ENCODE results near the gene SLC10A1. TPM values are rescaled to one million over a fixed set of nuclear protein-coding genes. Genes with fewer than 3 reads are reported as not detected.
"Not testable (repeated sequence)": the region's sequence is repeated elsewhere in the genome, so short reads cannot be mapped to it uniquely, and the experiment has no call there.

SLC10A1 gene
- total and polyA plus RNA-seq, 2 experiments from 2014 or later = not detected

GRCh38 chr14:69753860-69754259 lies 43.2 kb downstream of the SLC10A1 start:
- Histone ChIP-seq H3K9me2 (ENCODE audit: insufficient read depth) (no peaks in the 10 kb centered on the region), H4K20me1 (ENCODE audit: insufficient read depth) (no peaks in the 10 kb centered on the region), H3K9ac (no peak overlapping the region), H3F3A (ENCODE audit: insufficient read depth) (no peaks in the 10 kb centered on the region), H3K4me3 (no peak overlapping the region), H3K27ac (no peak overlapping the region), H3K36me3 (ENCODE audit: low read depth) (no peaks in the 10 kb centered on the region), H3K9me3 (ENCODE audit: low read depth) (no peaks in the 10 kb centered on the region), H3K27me3 (replicated peaks; ENCODE audit: insufficient read depth) (no peaks in the 10 kb centered on the region), H3K79me2 (ENCODE audit: insufficient read depth) (no peaks in the 10 kb centered on the region), H2AFZ (no peak overlapping the region), H3K4me1 (ENCODE audit: insufficient read depth) (no peaks in the 10 kb centered on the region), H3K4me2 (ENCODE audit: unreplicated experiment) (no peak overlapping the region)
- WGBS, 2 experiments (ENCODE audit: low coverage in 1 of 2, low lambda C conversion rate in 2 of 2, missing lambda C conversion rate in 2 of 2) = 44 to 52% methylated on average over 1 of the region's 1 CpG
- DNase-seq = no peak
- TF ChIP-seq EZH2 (IDR thresholded peaks at IDR 0.05; ENCODE audit: insufficient read depth, poor library complexity, severe bottlenecking) = no peak
- TF ChIP-seq EZH2phosphoT487 (IDR thresholded peaks at IDR 0.05; ENCODE audit: insufficient read depth, low read depth) = no peak
- in situ Hi-C loops (cut with MboI) = no loop called here

DNA sequence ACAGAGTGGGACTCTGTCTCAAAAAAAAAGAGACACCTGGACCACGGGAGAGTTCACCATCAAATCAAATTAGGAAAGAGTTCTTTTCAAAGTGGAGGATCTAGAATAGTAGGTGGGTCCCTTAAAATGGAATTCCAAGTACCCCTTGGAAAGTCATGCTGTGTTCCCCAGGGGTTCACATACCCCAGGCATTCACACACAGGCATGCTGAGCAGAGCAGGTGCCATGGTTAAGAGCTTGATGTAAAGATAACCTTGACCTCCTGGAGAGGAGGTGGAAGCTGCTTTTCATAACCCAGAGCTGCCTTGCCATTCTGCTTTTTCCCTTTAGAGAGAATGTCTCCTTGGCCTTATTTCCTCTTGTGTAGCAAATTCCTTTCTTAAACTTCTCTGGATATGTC lies 44.3 kb downstream of the SLC10A1 start:
- Histone ChIP-seq H3K4me3 (no peak overlapping the region), H3F3A (ENCODE audit: insufficient read depth) (no peaks in the 10 kb centered on the region), H3K27me3 (replicated peaks; ENCODE audit: insufficient read depth) (no peaks in the 10 kb centered on the region), H3K4me2 (ENCODE audit: unreplicated experiment) (no peak overlapping the region), H3K36me3 (ENCODE audit: low read depth) (no peaks in the 10 kb centered on the region), H3K79me2 (ENCODE audit: insufficient read depth) (no peaks in the 10 kb centered on the region), H2AFZ (no peak overlapping the region), H4K20me1 (ENCODE audit: insufficient read depth) (no peaks in the 10 kb centered on the region), H3K4me1 (ENCODE audit: insufficient read depth) (no peaks in the 10 kb centered on the region), H3K9me3 (ENCODE audit: low read depth) (no peaks in the 10 kb centered on the region), H3K27ac (no peak overlapping the region), H3K9me2 (ENCODE audit: insufficient read depth) (no peaks in the 10 kb centered on the region), H3K9ac (no peak overlapping the region)
- in situ Hi-C loops (cut with MboI) = no loop called here
- DNase-seq = no peak
- 0 to 9% methylated on average over 1 of the region's 1 CpG for WGBS, 2 experiments (ENCODE audit: low coverage in 1 of 2, low lambda C conversion rate in 2 of 2, missing lambda C conversion rate in 2 of 2)
- TF ChIP-seq EZH2phosphoT487 (IDR thresholded peaks at IDR 0.05; ENCODE audit: insufficient read depth, low read depth) = no peak
- no peak for TF ChIP-seq EZH2 (IDR thresholded peaks at IDR 0.05; ENCODE audit: insufficient read depth, poor library complexity, severe bottlenecking)

DNA sequence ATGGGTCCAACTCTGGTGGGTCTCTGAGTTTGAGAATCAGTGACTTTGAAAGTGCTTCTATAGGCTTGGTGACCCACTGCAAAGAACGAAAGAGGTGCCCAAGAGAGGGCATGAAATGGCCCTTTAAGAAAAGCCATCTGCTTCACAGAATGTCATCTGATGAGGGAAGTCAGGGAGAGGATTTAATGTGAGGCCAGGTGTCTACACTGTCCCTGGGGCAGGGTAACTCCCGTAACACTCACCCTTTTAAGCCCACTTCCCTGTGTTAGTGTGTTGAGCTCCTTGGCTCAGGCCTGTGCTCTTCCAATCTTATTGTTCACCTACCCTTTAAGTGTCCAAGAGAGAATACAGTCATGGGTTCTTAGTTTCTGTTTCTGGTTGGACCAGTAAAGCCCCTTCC lies 46.5 kb downstream of the SLC10A1 start:
- WGBS, 2 experiments (ENCODE audit: low coverage in 1 of 2, low lambda C conversion rate in 2 of 2, missing lambda C conversion rate in 2 of 2) = 79 to 90% methylated on average over 2 of the region's 2 CpGs
- H3K9ac ChIP-seq = no peak overlapping the region
- H4K20me1 ChIP-seq (ENCODE audit: insufficient read depth) = no peaks in the 10 kb centered on the region
- in situ Hi-C loops (cut with MboI) = no loop called here
- no peak overlapping the region for H2AFZ ChIP-seq
- H3K79me2 ChIP-seq (ENCODE audit: insufficient read depth) = no peaks in the 10 kb centered on the region
- no peak for TF ChIP-seq EZH2phosphoT487 (IDR thresholded peaks at IDR 0.05; ENCODE audit: insufficient read depth, low read depth)
- no peak for TF ChIP-seq EZH2 (IDR thresholded peaks at IDR 0.05; ENCODE audit: insufficient read depth, poor library complexity, severe bottlenecking)
- no peaks in the 10 kb centered on the region for H3K36me3 ChIP-seq (ENCODE audit: low read depth)
- DNase-seq = no peak
- H3K4me1 ChIP-seq (ENCODE audit: insufficient read depth) = no peaks in the 10 kb centered on the region
- no peaks in the 10 kb centered on the region for H3K9me2 ChIP-seq (ENCODE audit: insufficient read depth)
- no peaks in the 10 kb centered on the region for H3K9me3 ChIP-seq (ENCODE audit: low read depth)
- H3K4me3 ChIP-seq = no peak overlapping the region
- H3K27ac ChIP-seq = no peak overlapping the region
- H3K27me3 ChIP-seq (replicated peaks; ENCODE audit: insufficient read depth) = no peaks in the 10 kb centered on the region
- no peaks in the 10 kb centered on the region for H3F3A ChIP-seq (ENCODE audit: insufficient read depth)
- no peak overlapping the region for H3K4me2 ChIP-seq (ENCODE audit: unreplicated experiment)

GRCh38 chr14:69749956-69750355 lies 47.1 kb downstream of the SLC10A1 start:
- Histone ChIP-seq H3K27me3 (replicated peaks; ENCODE audit: insufficient read depth) (no peaks in the 10 kb centered on the region), H3K4me1 (ENCODE audit: insufficient read depth) (no peaks in the 10 kb centered on the region), H3K9me3 (ENCODE audit: low read depth) (no peaks in the 10 kb centered on the region), H3K9me2 (ENCODE audit: insufficient read depth) (no peaks in the 10 kb centered on the region), H2AFZ (no peak overlapping the region), H3K4me3 (no peak overlapping the region), H3F3A (ENCODE audit: insufficient read depth) (no peaks in the 10 kb centered on the region), H4K20me1 (ENCODE audit: insufficient read depth) (no peaks in the 10 kb centered on the region), H3K9ac (no peak overlapping the region), H3K79me2 (ENCODE audit: insufficient read depth) (no peaks in the 10 kb centered on the region), H3K4me2 (ENCODE audit: unreplicated experiment) (no peak overlapping the region), H3K36me3 (ENCODE audit: low read depth) (no peaks in the 10 kb centered on the region), H3K27ac (no peak overlapping the region)
- in situ Hi-C loops (cut with MboI) = no loop called here
- 26 to 43% methylated on average over 1 of the region's 1 CpG for WGBS, 2 experiments (ENCODE audit: low coverage in 1 of 2, low lambda C conversion rate in 2 of 2, missing lambda C conversion rate in 2 of 2)
- no peak for DNase-seq
- TF ChIP-seq EZH2phosphoT487 (IDR thresholded peaks at IDR 0.05; ENCODE audit: insufficient read depth, low read depth) = no peak
- no peak for TF ChIP-seq EZH2 (IDR thresholded peaks at IDR 0.05; ENCODE audit: insufficient read depth, poor library complexity, severe bottlenecking)

DNA sequence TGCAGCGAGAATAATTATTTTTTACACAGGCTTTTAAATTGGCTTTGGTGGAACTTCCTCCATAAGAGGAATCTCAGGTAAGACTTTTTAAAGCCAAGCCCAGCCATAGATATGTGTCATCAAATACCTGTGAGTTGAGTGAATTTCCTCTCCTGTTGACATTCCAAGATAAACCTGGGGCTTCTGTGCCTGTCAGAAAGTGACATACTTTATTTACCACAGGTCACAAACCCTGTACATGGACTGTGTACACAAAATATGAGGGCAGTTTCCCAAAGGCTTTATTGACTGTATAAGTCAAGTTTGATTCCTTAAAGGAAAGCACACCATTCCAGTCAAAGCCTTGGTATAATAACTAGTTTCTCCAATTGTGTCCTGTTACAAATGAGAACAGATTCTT lies 56.0 kb downstream of the SLC10A1 start:
- Histone ChIP-seq H3K9me3 (ENCODE audit: low read depth) (no peaks in the 10 kb centered on the region), H3K4me3 (no peak overlapping the region), H3K27me3 (replicated peaks; ENCODE audit: insufficient read depth) (no peaks in the 10 kb centered on the region), H3K9ac (no peak overlapping the region), H3K36me3 (ENCODE audit: low read depth) (no peaks in the 10 kb centered on the region), H3K79me2 (ENCODE audit: insufficient read depth) (no peaks in the 10 kb centered on the region), H3K4me1 (ENCODE audit: insufficient read depth) (no peaks in the 10 kb centered on the region), H3F3A (ENCODE audit: insufficient read depth) (no peaks in the 10 kb centered on the region), H3K27ac (no peak overlapping the region), H4K20me1 (ENCODE audit: insufficient read depth) (no peaks in the 10 kb centered on the region), H3K4me2 (ENCODE audit: unreplicated experiment) (no peak overlapping the region), H3K9me2 (ENCODE audit: insufficient read depth) (no peaks in the 10 kb centered on the region), H2AFZ (no peak overlapping the region)
- in situ Hi-C loops (cut with MboI) = no loop called here
- TF ChIP-seq EZH2 (IDR thresholded peaks at IDR 0.05; ENCODE audit: insufficient read depth, poor library complexity, severe bottlenecking) = no peak
- no peak for TF ChIP-seq EZH2phosphoT487 (IDR thresholded peaks at IDR 0.05; ENCODE audit: insufficient read depth, low read depth)
- 78 to 94% methylated on average over 1 of the region's 1 CpG for WGBS, 2 experiments (ENCODE audit: low coverage in 1 of 2, low lambda C conversion rate in 2 of 2, missing lambda C conversion rate in 2 of 2)
- DNase-seq = no peak

GRCh38 chr14:69736405-69736804 lies 60.6 kb downstream of the SLC10A1 start:
- in situ Hi-C loops (cut with MboI); H3K36me3 ChIP-seq (ENCODE audit: low read depth); H3K27me3 ChIP-seq (replicated peaks; ENCODE audit: insufficient read depth); H3K4me3 ChIP-seq; H3K9me2 ChIP-seq (ENCODE audit: insufficient read depth); H3K4me1 ChIP-seq (ENCODE audit: insufficient read depth); H2AFZ ChIP-seq; H3K4me2 ChIP-seq (ENCODE audit: unreplicated experiment); H4K20me1 ChIP-seq (ENCODE audit: insufficient read depth); DNase-seq; H3K79me2 ChIP-seq (ENCODE audit: insufficient read depth); H3K9ac ChIP-seq; H3F3A ChIP-seq (ENCODE audit: insufficient read depth); H3K9me3 ChIP-seq (ENCODE audit: low read depth); H3K27ac ChIP-seq: not testable (repeated sequence)
- WGBS, 2 experiments (ENCODE audit: low coverage in 1 of 2, low lambda C conversion rate in 2 of 2, missing lambda C conversion rate in 2 of 2) = 69 to 70% methylated on average over 4 of the region's 4 CpGs

GRCh38 chr14:69731919-69732598 lies 65.0 kb downstream of the SLC10A1 start:
- H3K79me2 ChIP-seq (ENCODE audit: insufficient read depth); H3K36me3 ChIP-seq (ENCODE audit: low read depth); in situ Hi-C loops (cut with MboI); H3K4me2 ChIP-seq (ENCODE audit: unreplicated experiment); H3K9me2 ChIP-seq (ENCODE audit: insufficient read depth); H3K27ac ChIP-seq; H3K4me1 ChIP-seq (ENCODE audit: insufficient read depth); H3K9me3 ChIP-seq (ENCODE audit: low read depth); H2AFZ ChIP-seq; H3K9ac ChIP-seq; H3K4me3 ChIP-seq; DNase-seq; H3K27me3 ChIP-seq (replicated peaks; ENCODE audit: insufficient read depth); H3F3A ChIP-seq (ENCODE audit: insufficient read depth); H4K20me1 ChIP-seq (ENCODE audit: insufficient read depth): not testable (repeated sequence)
- 91 to 93% methylated on average over 8 of the region's 8 CpGs for WGBS, 2 experiments (ENCODE audit: low coverage in 1 of 2, low lambda C conversion rate in 2 of 2, missing lambda C conversion rate in 2 of 2)

Data from GM23248 (cell line).